Measurements from ENCODE around the gene ABTB2. TPM values are rescaled to one million over a fixed set of nuclear protein-coding genes. Genes with fewer than 3 reads are reported as not detected.

The ABTB2 gene
- total and polyA plus RNA-seq, 2 donors (not counting 1 experiment from before 2014, with no cell fraction given): 1.0 to 5.8 TPM

DNA sequence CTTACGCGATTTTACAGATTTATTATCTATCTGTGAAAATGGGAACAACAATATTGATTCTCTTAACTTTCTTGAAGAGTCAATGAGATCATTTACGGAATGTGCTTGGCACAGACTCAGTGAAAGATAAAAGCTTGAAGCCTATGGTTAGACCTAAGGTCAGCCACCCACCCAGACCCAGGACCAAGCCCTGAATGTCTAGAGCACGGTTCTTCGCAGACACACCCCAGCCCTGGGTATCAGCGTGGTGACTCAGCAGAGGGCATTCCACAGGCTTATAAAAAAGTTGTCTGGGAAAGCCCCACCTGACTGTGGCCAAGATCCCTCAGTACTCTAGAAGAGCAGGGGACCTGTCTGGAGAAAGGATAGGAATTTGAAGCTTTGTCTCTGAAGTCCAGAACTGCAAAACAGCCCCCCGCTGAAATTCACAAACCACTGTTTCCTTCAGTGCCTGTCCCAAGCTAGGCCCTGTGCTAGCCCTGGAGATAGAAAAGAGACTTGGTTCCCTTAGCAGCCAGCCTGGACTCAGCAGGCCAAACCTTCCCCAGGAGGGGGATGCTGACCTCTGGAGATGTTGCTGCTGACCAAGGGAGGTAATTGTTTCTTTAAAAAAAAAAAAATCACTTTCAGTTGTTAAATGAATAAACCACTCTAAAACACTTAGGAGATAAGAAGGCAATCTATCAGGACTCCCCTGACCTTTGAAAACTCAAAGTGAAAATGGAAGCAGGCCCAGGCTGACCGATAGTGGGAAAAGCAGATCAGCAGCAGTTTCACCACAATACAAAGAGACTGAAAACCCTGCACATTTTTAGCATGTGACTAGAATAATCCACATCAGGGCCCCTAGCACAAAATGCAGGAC, 114.0 kb downstream of the ABTB2 start:
- Histone ChIP-seq H3K4me1 (ENCODE audit: control insufficient read depth, extremely low read depth, insufficient read depth, low read length) (peaks cover 6% of the 10 kb centered on the region), H3K9me3 (ENCODE audit: control insufficient read depth, insufficient read depth, low read depth, low read length) (no peaks in the 10 kb centered on the region), H3K27me3 (ENCODE audit: control insufficient read depth, insufficient read depth, low read length) (no peaks in the 10 kb centered on the region), H3K4me2 (ENCODE audit: extremely low read depth, insufficient read depth, low read length) (peak overlapping the region; percentile 27), H3K4me3 (replicated peaks in 1 of 4; ENCODE audit: control extremely low read depth in 1 of 4, insufficient read depth in 1 of 4, low read depth in 3 of 4, low read length in 4 of 4) (no peak overlapping the region), H3K27ac (ENCODE audit: insufficient read depth, low read length) (no peak overlapping the region), H3K79me2 (ENCODE audit: control insufficient read depth, insufficient read depth, low read length) (no peaks in the 10 kb centered on the region), H3K9ac (ENCODE audit: insufficient read depth, low read length) (no peak overlapping the region), H3K36me3 (ENCODE audit: control insufficient read depth, insufficient read depth, low read length) (no peaks in the 10 kb centered on the region), H2AFZ (ENCODE audit: low read length) (no peak overlapping the region), H4K20me1 (ENCODE audit: control insufficient read depth, extremely low read depth, insufficient read depth, low read length) (no peaks in the 10 kb centered on the region)
- peak; percentile 27 to 88 for DNase-seq (ENCODE audit: low read depth in 2 of 2)
- TF ChIP-seq EZH2 (IDR thresholded peaks at IDR 0.05; ENCODE audit: low read length, missing control alignments): no peak
- TF ChIP-seq, protein P1, sequence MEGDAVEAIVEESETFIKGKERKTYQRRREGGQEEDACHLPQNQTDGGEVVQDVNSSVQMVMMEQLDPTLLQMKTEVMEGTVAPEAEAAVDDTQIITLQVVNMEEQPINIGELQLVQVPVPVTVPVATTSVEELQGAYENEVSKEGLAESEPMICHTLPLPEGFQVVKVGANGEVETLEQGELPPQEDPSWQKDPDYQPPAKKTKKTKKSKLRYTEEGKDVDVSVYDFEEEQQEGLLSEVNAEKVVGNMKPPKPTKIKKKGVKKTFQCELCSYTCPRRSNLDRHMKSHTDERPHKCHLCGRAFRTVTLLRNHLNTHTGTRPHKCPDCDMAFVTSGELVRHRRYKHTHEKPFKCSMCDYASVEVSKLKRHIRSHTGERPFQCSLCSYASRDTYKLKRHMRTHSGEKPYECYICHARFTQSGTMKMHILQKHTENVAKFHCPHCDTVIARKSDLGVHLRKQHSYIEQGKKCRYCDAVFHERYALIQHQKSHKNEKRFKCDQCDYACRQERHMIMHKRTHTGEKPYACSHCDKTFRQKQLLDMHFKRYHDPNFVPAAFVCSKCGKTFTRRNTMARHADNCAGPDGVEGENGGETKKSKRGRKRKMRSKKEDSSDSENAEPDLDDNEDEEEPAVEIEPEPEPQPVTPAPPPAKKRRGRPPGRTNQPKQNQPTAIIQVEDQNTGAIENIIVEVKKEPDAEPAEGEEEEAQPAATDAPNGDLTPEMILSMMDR (conservative IDR thresholded peaks at IDR 0.05 in 1 of 2, IDR thresholded peaks at IDR 0.05 in 1 of 2; ENCODE audit: low read depth in 1 of 2, low read length in 2 of 2): no peak

DNA sequence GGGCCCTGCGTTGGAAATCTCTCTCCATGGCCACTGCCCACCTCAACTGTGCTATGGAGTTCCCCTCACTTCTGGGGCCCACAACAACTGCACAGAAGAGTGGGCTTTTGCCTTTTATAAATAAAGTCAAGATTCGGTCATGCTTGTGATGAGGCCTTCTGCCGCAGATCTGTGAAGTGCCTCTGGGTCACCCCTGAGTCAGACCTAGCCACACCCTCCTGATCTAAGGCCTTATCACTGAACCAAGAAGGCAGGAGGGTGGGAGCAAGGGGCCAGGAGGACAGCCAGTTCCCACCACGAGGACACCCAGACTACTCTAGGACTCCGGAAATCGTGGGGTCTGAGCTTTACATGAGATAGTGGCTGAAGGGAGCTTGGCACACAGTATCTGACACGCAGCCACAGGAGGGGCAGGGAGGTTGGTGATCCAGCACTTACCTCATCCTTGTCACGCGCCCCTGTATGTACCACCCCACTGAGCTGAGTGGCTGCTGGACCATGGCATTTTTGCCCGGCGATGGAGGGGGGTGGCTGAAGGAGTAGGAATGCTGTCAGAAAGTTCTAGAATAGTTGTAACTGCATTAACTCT, 115.7 kb downstream of the ABTB2 start:
- peak in 1 of 2 donors; percentile 61 for DNase-seq (ENCODE audit: low read depth in 2 of 2)

DNA sequence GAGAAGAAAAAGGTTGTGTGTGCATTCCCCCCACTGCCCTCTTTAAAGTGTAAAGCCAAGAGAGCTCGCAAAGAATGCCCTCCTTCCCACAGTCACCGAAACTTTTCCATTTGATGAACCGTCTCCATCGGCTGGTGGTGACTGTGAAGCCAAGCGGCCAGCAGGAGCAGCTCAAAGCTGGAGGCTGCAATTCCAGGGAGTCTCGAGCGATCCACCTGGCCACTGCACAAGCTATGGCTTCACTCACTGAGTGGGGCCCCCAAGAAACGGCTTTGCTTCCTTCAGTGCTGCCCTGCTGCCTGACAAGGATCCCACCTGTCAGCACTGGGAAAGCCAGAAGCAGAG, 117.7 kb downstream of the ABTB2 start:
- peaks cover 6% of the 10 kb centered on the region for H3K4me1 ChIP-seq (ENCODE audit: control insufficient read depth, extremely low read depth, insufficient read depth, low read length)
- no peaks in the 10 kb centered on the region for H3K36me3 ChIP-seq (ENCODE audit: control insufficient read depth, insufficient read depth, low read length)
- no peaks in the 10 kb centered on the region for H3K9me3 ChIP-seq (ENCODE audit: control insufficient read depth, insufficient read depth, low read depth, low read length)
- H3K27me3 ChIP-seq (ENCODE audit: control insufficient read depth, insufficient read depth, low read length): no peaks in the 10 kb centered on the region
- no peaks in the 10 kb centered on the region for H3K79me2 ChIP-seq (ENCODE audit: control insufficient read depth, insufficient read depth, low read length)
- H3K27ac ChIP-seq (ENCODE audit: insufficient read depth, low read length): no peak overlapping the region
- no peak for TF ChIP-seq EZH2 (IDR thresholded peaks at IDR 0.05; ENCODE audit: low read length, missing control alignments)
- TF ChIP-seq, protein P1 (conservative IDR thresholded peaks at IDR 0.05 in 1 of 2, IDR thresholded peaks at IDR 0.05 in 1 of 2; ENCODE audit: low read depth in 1 of 2, low read length in 2 of 2): no peak
- H3K4me2 ChIP-seq (ENCODE audit: extremely low read depth, insufficient read depth, low read length): no peak overlapping the region
- H3K9ac ChIP-seq (ENCODE audit: insufficient read depth, low read length): no peak overlapping the region
- peak in 1 of 2 donors; percentile 20 for DNase-seq (ENCODE audit: low read depth in 2 of 2)
- no peak overlapping the region for H3K4me3 ChIP-seq (replicated peaks in 1 of 4; ENCODE audit: control extremely low read depth in 1 of 4, insufficient read depth in 1 of 4, low read depth in 3 of 4, low read length in 4 of 4)
- no peaks in the 10 kb centered on the region for H4K20me1 ChIP-seq (ENCODE audit: control insufficient read depth, extremely low read depth, insufficient read depth, low read length)
- no peak overlapping the region for H2AFZ ChIP-seq (ENCODE audit: low read length)

More for the DNA sequence above, 115.7 kb downstream of the ABTB2 start:
- Histone ChIP-seq H3K9ac (ENCODE audit: insufficient read depth, low read length) (no peak overlapping the region), H3K36me3 (ENCODE audit: control insufficient read depth, insufficient read depth, low read length) (no peaks in the 10 kb centered on the region), H3K4me1 (ENCODE audit: control insufficient read depth, extremely low read depth, insufficient read depth, low read length) (peaks cover 6% of the 10 kb centered on the region), H3K4me3 (replicated peaks in 1 of 4; ENCODE audit: control extremely low read depth in 1 of 4, insufficient read depth in 1 of 4, low read depth in 3 of 4, low read length in 4 of 4) (no peak overlapping the region), H3K27ac (ENCODE audit: insufficient read depth, low read length) (no peak overlapping the region), H4K20me1 (ENCODE audit: control insufficient read depth, extremely low read depth, insufficient read depth, low read length) (no peaks in the 10 kb centered on the region), H3K4me2 (ENCODE audit: extremely low read depth, insufficient read depth, low read length) (no peak overlapping the region), H3K27me3 (ENCODE audit: control insufficient read depth, insufficient read depth, low read length) (no peaks in the 10 kb centered on the region), H3K79me2 (ENCODE audit: control insufficient read depth, insufficient read depth, low read length) (no peaks in the 10 kb centered on the region), H2AFZ (ENCODE audit: low read length) (no peak overlapping the region), H3K9me3 (ENCODE audit: control insufficient read depth, insufficient read depth, low read depth, low read length) (no peaks in the 10 kb centered on the region)
- TF ChIP-seq, protein P1 (conservative IDR thresholded peaks at IDR 0.05 in 1 of 2, IDR thresholded peaks at IDR 0.05 in 1 of 2; ENCODE audit: low read depth in 1 of 2, low read length in 2 of 2): no peak
- no peak for TF ChIP-seq EZH2 (IDR thresholded peaks at IDR 0.05; ENCODE audit: low read length, missing control alignments)
